Dedifferentiated amniotic fluid mesenchymal stem cell (primary cell): Measurements from ENCODE around the gene ZNF133.
"Not testable (repeated sequence)": the region's sequence is repeated elsewhere in the genome, so short reads cannot be mapped to it uniquely, and the experiment has no call there.

ENCODE experiments used
- DNase-seq: peaks from one replicate; pipeline ENCODE4 v3.0.0-alpha.2; 2016; ENCODE audit errors: extremely low spot score

ZNF133 gene

GRCh38 chr20:18284805-18285533, 3.4 kb upstream of the ZNF133 start:
- DNase-seq: no peak

- no peak for DNase-seq
These were observed 797 bp upstream of the ZNF133 start for GRCh38 chr20:18287546-18287914.

- DNase-seq: no peak
These were observed 481 bp downstream of the ZNF133 start for GRCh38 chr20:18288749-18289267.

GRCh38 chr20:18289306-18289705, 979 bp downstream of the ZNF133 start:
- no peak for DNase-seq

DNA sequence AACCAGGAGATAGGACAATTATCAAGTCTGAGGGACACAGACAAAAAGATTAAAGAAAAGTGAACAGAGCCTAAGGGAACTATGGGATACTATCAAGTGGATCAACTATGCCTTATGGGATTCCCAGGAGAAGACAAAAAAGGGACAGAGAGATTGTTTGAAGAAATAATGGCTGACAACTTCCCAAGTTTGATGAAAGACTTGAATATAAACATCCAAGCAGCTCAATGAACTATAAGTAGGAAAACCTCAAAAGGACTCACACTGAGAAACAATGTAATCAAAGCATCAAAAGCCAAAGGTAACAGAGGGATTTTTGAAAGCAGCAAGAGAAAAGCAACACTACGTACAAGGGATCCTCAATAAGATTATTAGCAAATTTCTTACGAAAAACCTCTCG, 11.0 kb downstream of the ZNF133 start:
- DNase-seq: no peak

GRCh38 chr20:18304618-18305017, 16.3 kb downstream of the ZNF133 start:
- DNase-seq: no peak

DNA sequence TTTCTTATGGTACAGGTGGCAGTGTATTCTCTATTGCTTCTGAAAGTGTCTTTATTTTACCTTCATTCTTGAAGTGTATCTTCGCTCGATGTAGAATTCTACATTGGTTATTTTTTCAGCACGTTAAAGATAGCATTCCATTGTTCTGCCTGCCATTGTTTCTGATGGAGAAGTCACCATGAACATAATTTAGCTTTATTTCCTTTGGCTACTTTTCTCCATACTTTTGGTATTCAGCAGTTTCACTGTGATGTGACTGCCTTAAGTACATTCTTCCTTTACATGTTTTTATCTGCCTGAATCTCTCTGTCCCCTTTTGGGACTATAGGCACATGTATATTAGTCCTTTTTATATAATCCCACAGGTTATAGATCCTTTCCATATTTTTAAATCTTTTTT, 19.0 kb downstream of the ZNF133 start:
- DNase-seq: no peak

DNA sequence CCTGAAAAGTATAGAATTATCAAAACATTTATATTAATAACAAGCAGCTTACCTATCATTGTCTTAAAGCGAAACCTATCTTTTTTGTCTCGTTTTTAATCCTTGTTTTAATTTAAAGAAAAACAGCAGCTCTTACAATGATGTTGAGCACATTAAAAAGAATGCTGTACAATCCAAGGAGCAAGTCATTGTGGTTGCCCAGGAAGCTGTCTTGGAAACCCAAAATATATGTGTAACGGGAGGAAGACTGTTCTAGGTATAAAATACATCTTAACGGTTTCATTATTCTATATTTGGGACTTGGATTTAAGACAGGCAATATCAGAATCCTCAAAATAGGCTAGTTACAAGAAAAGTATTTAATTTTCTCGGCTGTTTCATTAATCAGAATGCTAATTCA, 21.7 kb downstream of the ZNF133 start:
- DNase-seq: no peak

DNA sequence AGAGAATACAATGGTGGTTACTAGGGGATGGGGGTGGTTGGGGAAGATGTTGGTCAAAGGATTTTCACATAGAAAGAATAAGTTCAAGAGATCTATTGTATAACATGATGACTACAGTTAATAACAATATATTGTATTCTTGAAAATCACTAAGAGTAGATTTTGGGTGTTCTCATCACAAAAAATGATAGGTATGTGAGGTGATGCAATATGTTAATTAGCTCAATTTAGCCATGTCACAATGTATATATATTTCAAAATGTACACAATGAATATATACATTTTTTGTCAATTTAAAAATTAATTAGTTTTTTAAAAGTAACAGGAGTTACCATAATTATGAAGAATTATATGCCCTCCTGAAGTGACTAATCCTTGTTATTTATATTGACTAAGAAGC, 22.3 kb downstream of the ZNF133 start:
- no peak for DNase-seq

- DNase-seq: no peak
These were observed 24.4 kb downstream of the ZNF133 start for GRCh38 chr20:18312723-18313122.

- DNase-seq: no peak
These were observed 25.1 kb downstream of the ZNF133 start for GRCh38 chr20:18313411-18313810.

DNA sequence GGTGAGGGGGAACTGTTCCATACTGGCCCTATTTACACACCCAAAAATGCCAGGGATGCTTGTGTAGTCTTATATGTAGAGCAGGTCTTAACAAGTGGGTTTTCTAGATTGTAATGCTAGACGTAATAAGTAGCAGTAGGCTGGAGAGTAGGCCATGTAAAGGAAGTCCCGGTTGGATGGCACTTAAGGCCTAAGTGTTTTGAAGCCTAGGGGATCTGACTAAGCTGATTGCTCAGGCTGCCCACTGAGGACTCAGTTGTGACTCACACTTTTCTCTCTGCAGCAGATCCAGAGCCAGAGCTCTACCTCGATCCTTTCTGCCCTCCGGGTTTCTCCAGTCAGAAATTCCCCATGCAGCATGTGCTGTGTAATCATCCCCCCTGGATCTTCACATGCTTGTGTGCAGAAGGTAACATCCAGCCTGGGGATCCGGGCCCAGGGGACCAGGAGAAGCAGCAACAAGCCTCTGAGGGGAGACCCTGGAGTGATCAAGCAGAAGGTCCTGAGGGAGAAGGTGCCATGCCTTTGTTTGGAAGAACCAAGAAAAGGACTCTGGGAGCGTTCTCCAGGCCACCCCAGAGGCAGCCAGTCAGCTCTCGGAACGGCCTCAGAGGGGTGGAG, 26.6 kb downstream of the ZNF133 start:
- DNase-seq: peak; percentile 24

GRCh38 chr20:18316166-18316565, 27.8 kb downstream of the ZNF133 start:
- DNase-seq: no peak

DNA sequence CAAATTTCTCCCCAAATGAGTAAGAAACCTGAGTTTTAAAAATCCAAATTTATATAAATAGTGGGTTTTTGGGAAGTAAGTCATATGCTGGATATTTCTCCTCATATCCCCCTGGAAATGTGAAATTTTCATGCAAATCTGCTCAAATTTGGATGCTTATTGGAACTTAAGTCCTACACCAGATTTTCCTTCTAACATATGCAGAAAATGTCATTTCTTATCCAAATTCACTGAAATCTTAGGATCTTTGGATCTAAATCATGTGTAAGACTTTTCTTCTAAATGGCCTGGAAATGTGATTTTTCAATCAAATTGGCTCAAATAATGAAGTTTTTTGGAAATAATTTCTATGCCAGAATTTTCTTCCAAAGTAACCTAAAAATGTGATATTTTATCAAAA, 33.0 kb downstream of the ZNF133 start:
- DNase-seq: no peak

DNA sequence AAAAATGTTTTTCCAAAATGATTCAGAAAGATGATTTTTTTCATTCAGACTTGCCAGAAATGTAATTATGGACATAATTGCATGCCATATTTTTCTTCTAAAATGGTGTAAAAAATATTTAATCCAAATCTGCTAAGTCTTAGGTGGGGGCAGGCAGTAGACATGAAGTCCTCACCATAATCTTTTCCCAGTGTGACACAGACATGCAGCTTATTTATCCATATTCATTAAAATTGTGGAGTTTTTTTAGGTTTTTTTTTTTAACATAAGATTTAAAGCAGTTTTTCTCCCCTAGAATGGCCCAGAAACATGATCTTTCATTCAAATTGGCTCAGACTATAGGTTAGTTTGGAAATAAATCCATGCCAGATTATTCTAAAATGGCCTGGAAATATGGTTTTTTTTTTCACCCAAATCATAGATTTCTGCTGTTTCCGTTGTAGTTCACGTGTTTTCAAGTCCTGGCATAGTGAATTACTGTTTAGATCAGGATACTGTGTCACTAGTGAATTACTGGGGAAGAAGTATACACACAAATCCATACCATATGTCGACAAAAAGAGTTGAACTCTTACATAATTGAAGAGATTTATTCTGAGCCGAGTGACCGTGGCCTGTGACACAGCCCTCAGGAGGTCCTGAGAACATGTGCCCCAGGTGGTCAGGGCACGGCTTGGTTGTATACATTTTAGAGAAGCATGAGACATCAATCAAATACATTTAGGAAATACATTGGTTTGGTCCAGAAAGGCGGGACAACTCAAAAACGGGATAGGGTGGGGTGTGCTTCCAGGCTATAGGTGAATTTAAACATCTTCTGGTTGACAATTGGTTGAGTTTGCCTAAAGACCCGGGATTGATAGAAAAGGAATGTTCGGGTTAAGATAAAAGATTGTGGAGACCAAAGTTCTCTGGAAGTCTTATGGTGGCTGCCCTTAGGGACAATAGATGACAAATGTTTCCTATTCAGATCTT, 33.9 kb downstream of the ZNF133 start:
- no peak for DNase-seq

- no peak for DNase-seq
These were observed 35.4 kb downstream of the ZNF133 start for GRCh38 chr20:18323705-18324104.

DNA sequence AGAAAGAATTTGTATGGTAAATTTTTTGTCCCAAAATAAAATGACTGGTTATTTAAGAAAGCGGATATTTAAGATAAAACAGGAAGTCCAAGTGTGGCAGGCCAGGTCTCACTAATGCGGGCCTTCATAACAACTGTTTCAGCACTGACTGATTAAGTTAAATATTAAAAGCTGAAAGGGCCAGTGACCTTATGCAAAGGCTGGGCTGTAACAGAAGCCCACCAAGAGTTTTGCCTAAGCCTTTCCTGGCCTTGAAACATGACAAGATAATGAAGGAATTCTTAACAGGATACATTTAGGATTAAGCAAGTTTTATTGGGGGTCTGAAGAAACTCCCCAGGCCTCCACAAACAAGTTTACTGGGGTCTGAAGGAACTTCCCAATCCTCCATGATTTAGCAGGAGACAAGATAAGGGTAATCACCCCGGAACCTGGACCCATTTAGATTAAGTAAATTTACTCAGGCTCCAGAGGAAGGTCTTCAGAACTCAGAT, 36.3 kb downstream of the ZNF133 start:
- DNase-seq: no peak

DNA sequence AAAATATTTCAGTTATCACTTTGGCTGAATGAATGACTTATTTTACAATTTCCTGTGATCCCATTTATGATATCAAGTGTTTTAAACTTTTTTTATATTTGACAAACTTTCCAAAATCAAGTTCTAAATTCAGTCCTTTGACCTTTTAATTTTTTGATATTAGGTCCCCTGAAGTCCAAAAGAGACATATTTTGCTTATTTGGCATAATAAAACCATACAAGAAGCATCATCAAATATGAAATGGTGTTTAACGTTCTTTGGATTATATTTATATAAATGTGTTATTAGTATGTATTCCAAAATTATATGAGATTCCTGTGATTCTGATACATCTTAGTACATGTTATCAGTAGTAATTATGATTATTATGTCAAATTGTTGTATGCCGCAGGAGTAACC, 38.7 kb downstream of the ZNF133 start:
- no peak for DNase-seq

DNA sequence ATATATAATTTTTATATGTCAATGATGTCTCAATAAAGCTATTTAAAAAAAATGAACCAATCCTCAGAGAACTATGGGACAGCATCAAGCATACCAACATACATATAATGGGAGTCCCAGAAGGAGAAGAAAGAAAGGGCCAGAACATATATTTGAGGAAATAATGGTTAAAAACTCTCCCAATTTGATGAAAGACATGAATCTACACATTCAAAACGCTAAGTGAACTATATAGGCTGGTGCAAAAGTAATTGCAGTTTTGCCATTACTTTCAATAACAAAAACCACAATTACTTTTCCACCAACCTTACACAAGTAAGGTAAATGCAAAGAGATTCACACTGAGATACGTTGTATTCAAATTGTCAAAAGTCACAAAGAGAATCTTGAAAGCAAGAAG, 43.4 kb downstream of the ZNF133 start:
- DNase-seq: no peak

DNA sequence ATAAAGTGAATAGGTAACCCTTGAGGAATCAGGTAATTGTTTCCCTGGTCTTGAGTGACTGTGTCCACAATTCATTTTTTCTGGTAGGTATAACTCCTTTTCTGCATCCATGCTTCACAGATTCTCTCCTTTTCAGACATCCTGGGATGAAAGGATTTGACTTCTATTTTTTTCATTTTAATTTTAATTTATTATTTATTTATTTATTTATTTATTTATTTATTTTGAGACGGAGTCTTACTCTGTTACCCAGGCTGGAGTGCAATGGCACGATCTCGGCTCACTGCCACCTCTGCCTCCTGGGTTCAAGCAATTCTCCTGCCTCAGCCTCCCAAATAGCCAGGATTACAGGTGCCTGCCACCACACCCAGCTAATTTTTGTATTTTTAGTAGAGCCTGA, 61.4 kb downstream of the ZNF133 start:
- DNase-seq: not testable (repeated sequence)

- DNase-seq: no peak
These were observed 71.5 kb downstream of the ZNF133 start for GRCh38 chr20:18359854-18360253.

DNA sequence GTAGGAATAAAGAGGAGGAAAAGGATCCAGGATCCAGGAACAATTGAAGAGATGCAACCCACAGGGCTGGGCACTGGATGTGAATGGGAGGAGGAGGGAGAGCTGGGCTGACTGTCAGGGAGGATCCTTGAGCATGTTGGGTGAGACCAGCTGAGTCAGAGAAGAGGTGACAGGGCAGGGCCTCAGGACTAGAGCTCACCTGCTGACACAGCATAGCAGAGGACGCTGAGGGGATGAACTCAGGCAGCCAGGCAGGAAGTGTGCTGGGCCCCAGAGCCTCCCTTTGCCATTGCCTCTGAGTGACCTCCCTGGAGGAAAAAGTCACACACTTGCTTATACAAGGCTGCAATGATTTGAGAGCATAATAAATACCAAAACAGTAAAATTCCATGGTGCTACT, 72.3 kb downstream of the ZNF133 start:
- no peak for DNase-seq
